Body of pancreas (tissue), 4 donors: ENCODE data around the gene EXOC3. TPM values are rescaled to one million over a fixed set of nuclear protein-coding genes. Genes with fewer than 3 reads are reported as not detected.

Source experiments
- ATAC-seq: fragments of 150-250 bp; one replicate; pipeline ENCODE4 v1.9.1; 2016
- DNase-seq, 4 donors: peaks; one replicate each; pipeline ENCODE4 v3.0.0-alpha.2; 2019
- H3K27ac ChIP-seq, 4 donors: fragments of 200-600 bp; sonication (generic); 1 replicate in 3 of 4; 2 replicates in 1 of 4; pipeline versions ENCODE4 v1.5.1 to v1.6.1; 2016 to 2019; ENCODE audit warnings: mild to moderate bottlenecking in 1 of 4, mixed read lengths in 1 of 4, moderate library complexity in 1 of 4
- H3K27me3 ChIP-seq, 2 donors: fragments of 200-600 bp; sonication (generic); one replicate each; pipeline ENCODE4 v1.6.0; 2016; ENCODE audit warnings: mild to moderate bottlenecking in 1 of 2
- H3K36me3 ChIP-seq, 2 donors: fragments of 200-600 bp; sonication (generic); replicated peaks in 1 of 2; 2 replicates each; pipeline ENCODE4 v1.5.1; 2016; ENCODE audit warnings: low read depth in 2 of 2; ENCODE audit not compliant: insufficient read depth in 1 of 2
- H3K4me1 ChIP-seq: fragments of 200-600 bp; sonication (generic); one replicate; pipeline ENCODE4 v1.6.0; 2016
- H3K4me3 ChIP-seq, 2 donors: fragments of 200-600 bp; sonication (generic); 1 replicate in 1 of 2; 2 replicates in 1 of 2; pipeline ENCODE4 v1.5.1; 2016 to 2019
- H3K9me3 ChIP-seq, 3 donors: fragments of 200-600 bp; sonication (generic); 1 replicate in 2 of 3; 2 replicates in 1 of 3; pipeline ENCODE4 v1.5.1; 2016
- POLR2A ChIP-seq, 3 donors: fragments of 450-650 bp; IDR thresholded peaks; one replicate each; pipeline ENCODE4 v1.6.1; 2016; ENCODE audit warnings: antibody characterized with exemption in 3 of 3, mild to moderate bottlenecking in 2 of 3
- WGBS, 2 donors: methylation state at CpG; one replicate each; pipeline ENCODE4 v1.1.5; 2017; 5-methylcytosine and 5-hydroxymethylcytosine counted together
- intact Hi-C: fragments of 100-400 bp; cut with DNase I; formaldehyde crosslinking; loops from one replicate; pipeline ENCODE4 v1.15.1; 2023
- total RNA-seq, 2 donors: library from RNA; depleted of rRNA; stranded (reverse); fragments of >200 nt; gene quantifications; one replicate each; pipeline ENCODE4 v1.1.0, GENCODE V29; 2016
- TF ChIP-seq, protein P1 (sequence below), 7 experiments: fragments of 450-650 bp in 4 of 7; fragments of 200-600 bp in 3 of 7; sonication (generic) in 3 of 7; IDR thresholded peaks; one replicate each; pipeline ENCODE4 v1.5.1; 2016 to 2019; ENCODE audit warnings: antibody characterized with exemption in 7 of 7

EXOC3 gene
- total RNA-seq, 2 donors from 2014 or later: 32.2 to 79.1 TPM

DNA sequence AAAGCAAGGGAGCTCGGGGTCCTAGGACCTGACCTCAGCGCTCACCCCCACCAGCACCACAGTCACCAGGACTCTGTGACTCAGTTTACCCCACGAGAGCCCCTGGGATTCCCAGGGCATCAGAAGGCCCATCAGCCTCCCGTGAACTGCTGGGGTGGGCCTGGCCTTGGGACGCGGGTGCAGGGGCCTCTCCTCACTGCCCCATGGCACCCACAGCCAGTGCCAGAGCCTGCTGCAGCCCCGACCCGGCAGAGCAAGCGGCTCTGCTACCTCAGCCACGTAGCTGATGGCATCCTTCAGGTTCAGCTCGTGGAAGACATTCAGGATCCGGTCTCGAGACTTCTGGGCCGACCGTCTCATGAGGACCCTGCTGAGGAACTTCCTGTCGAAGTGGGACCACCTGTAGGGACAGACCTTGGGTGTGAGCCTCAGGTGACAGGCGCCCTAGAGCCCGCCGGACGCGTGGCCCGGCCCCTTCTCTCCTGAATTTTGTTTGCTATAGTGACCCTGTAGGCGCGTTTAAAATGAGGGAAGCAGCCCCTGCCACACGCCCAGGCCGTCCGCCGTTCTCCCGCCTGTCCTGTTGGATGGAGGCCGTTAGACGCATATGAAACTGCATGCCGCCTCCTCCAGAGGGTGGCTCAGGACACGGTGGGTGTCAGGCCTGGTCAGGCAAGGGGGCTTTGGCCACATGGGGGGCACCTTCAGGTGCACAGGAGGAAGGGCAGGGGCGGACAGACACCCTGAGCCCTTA lies 36.8 kb downstream of the EXOC3 start:
- H3K27me3 ChIP-seq: peaks cover 0 to 38% of the 10 kb centered on the region in 2 donors
- DNase-seq (no peak), ATAC-seq (no peak)

DNA sequence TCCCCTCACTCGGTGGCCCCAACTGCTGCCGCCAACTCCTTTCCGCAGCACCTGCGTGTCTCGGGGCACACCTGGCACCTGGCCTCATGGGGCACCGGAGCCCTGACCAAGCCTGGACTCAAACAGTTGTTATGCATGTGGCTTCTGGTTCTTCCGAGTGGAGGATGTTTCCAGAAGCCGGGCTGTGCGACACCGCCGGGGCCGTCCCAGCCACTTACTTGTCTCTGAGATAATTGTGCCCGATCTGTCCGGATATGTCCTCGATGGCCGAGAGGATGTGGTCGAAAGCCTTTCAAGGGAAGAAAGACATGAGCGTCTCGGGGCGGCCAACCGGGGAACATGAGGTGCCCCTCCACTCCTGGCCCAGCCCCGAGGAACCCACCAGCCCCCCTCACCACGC lies 38.4 kb downstream of the EXOC3 start:
- H3K4me3 ChIP-seq: no peak overlapping the region
- WGBS, 2 donors: 67 to 77% methylated on average over 15 to 23 of the region's 23 CpGs
- H3K36me3 ChIP-seq: no peaks in the 10 kb centered on the region
- no peaks in the 10 kb centered on the region for H3K4me1 ChIP-seq
- no peak for TF ChIP-seq POLR2A (IDR thresholded peaks at IDR 0.05)
- TF ChIP-seq, protein P1, sequence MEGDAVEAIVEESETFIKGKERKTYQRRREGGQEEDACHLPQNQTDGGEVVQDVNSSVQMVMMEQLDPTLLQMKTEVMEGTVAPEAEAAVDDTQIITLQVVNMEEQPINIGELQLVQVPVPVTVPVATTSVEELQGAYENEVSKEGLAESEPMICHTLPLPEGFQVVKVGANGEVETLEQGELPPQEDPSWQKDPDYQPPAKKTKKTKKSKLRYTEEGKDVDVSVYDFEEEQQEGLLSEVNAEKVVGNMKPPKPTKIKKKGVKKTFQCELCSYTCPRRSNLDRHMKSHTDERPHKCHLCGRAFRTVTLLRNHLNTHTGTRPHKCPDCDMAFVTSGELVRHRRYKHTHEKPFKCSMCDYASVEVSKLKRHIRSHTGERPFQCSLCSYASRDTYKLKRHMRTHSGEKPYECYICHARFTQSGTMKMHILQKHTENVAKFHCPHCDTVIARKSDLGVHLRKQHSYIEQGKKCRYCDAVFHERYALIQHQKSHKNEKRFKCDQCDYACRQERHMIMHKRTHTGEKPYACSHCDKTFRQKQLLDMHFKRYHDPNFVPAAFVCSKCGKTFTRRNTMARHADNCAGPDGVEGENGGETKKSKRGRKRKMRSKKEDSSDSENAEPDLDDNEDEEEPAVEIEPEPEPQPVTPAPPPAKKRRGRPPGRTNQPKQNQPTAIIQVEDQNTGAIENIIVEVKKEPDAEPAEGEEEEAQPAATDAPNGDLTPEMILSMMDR (IDR thresholded peaks at IDR 0.05): no peak
- DNase-seq: no peak
- no peak for ATAC-seq
- peaks cover 0 to 29% of the 10 kb centered on the region in 2 donors for H3K27me3 ChIP-seq
- intact Hi-C loops: no loop called here
- no peaks in the 10 kb centered on the region for H3K9me3 ChIP-seq
- H3K27ac ChIP-seq: no peak overlapping the region

More for the DNA sequence above, 36.8 kb downstream of the EXOC3 start:
- Histone ChIP-seq H3K27ac (no peak overlapping the region), H3K36me3 (no peaks in the 10 kb centered on the region), H3K4me3 (no peak overlapping the region), H3K4me1 (peaks cover 13% of the 10 kb centered on the region), H3K9me3 (no peaks in the 10 kb centered on the region)
- WGBS, 2 donors: 63 to 65% methylated on average over 8 to 30 of the region's 34 CpGs
- intact Hi-C loops: loop anchor here (10.0 kb wide), 1 partner anchor 125 kb away; no protein-coding TSS in a partner anchor
- TF ChIP-seq, protein P1 (IDR thresholded peaks at IDR 0.05): no peak
- TF ChIP-seq POLR2A (IDR thresholded peaks at IDR 0.05): no peak

DNA sequence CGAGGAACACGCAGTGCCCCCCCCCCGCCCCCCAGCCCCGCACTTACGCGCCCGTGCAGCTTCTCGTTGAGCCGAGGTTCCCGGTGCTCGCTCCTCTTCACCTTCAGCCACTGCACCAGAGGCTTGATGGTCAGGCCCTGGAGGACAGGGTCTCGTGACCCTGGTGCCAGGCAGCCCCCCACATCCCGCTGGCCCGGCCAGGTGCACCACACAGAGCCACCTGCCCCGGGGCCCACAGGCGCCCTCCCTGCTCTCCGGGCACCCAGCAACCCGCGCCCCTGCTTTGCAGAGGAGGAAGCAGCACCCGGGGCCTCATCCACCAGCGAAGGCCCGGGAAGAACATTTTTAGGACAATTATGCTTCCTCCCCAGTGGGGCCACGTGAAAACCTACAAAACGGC lies 39.0 kb downstream of the EXOC3 start:
- WGBS, 2 donors: 58 to 80% methylated on average over 2 to 17 of the region's 24 CpGs
- DNase-seq: no peak

DNA sequence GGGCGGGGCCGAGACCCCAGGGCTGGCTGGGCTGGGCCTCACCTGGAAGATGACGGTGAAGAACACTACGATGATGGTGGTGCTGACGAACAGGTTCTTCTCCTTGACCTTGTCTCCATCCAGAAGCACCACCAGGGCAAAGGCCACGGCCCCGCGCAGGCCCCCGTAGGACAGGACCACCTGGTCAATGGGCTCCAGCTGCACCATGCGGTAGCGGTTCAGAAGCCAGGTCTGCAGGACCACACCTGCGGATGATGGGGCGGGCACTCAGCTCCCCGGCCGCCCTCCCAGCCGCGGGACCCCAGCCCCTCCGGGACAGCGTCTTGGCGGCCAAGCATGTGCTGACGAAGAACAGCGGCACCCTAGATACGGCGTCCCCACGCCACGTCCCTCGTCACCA lies 39.5 kb downstream of the EXOC3 start:
- DNase-seq (no peak), ATAC-seq (no peak)
- intact Hi-C loops: no loop called here
- TF ChIP-seq POLR2A (IDR thresholded peaks at IDR 0.05): no peak
- TF ChIP-seq, protein P1 (IDR thresholded peaks at IDR 0.05): no peak
- Histone ChIP-seq H3K4me1 (no peaks in the 10 kb centered on the region), H3K9me3 (no peaks in the 10 kb centered on the region), H3K27me3 (peaks cover 0 to 20% of the 10 kb centered on the region in 2 donors), H3K27ac (no peak overlapping the region), H3K4me3 (no peak overlapping the region), H3K36me3 (no peaks in the 10 kb centered on the region)
- WGBS, 2 donors: 76 to 92% methylated on average over 8 to 27 of the region's 27 CpGs

More for the DNA sequence above, 39.0 kb downstream of the EXOC3 start:
- no peaks in the 10 kb centered on the region for H3K36me3 ChIP-seq
- TF ChIP-seq, protein P1 (IDR thresholded peaks at IDR 0.05): no peak
- no peak for TF ChIP-seq POLR2A (IDR thresholded peaks at IDR 0.05)
- no peak overlapping the region for H3K27ac ChIP-seq
- H3K9me3 ChIP-seq: no peaks in the 10 kb centered on the region
- intact Hi-C loops: no loop called here
- H3K4me1 ChIP-seq: no peaks in the 10 kb centered on the region
- H3K27me3 ChIP-seq: peaks cover 0 to 22% of the 10 kb centered on the region in 2 donors
- H3K4me3 ChIP-seq: no peak overlapping the region
- no peak for ATAC-seq

DNA sequence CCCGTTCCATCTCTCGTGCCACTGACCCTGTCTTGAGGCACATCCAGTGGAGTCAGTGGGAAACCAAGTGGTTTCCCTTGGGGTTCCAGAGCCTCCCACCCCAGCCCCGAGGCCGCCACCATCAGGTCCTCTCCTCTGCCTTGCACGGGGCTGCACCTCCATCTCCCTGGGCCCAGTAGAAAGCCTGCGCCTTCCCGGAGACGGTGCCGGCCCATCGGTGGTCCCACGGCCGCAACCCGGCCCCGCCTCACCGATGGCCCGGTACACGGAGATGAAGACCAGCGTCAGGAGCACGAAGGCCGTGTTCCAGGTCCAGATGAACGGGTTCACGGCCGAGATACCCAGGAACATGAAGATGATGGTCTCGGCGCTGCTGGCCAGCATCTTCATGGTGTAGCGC lies 40.0 kb downstream of the EXOC3 start:
- ATAC-seq (no peak), DNase-seq (no peak)
- TF ChIP-seq, protein P1 (IDR thresholded peaks at IDR 0.05): no peak
- TF ChIP-seq POLR2A (IDR thresholded peaks at IDR 0.05): no peak
- peaks cover 0 to 20% of the 10 kb centered on the region in 2 donors for H3K27me3 ChIP-seq
- WGBS, 2 donors: 78 to 79% methylated on average over 7 to 26 of the region's 26 CpGs
- H3K9me3 ChIP-seq: no peaks in the 10 kb centered on the region
- H3K4me3 ChIP-seq: no peak overlapping the region
- no peak overlapping the region for H3K27ac ChIP-seq
- no peaks in the 10 kb centered on the region for H3K36me3 ChIP-seq
- intact Hi-C loops: no loop called here
- no peaks in the 10 kb centered on the region for H3K4me1 ChIP-seq
